ENCODE measurements around the gene CHST5. TPM values are rescaled to one million over a fixed set of nuclear protein-coding genes. Genes with fewer than 3 reads are reported as not detected.

The CHST5 gene
- total RNA-seq, 1 donor from 2014 or later = 0.16 TPM

Other genes with a start within 250 kb of the CHST5 start
- 37.3 TPM for gene CFDP1, start 102.6 kb downstream of the CHST5 start, total RNA-seq
- 30.7 TPM for gene TMEM170A, start 71.4 kb downstream of the CHST5 start, total RNA-seq
- gene CHST6, start 40.7 kb downstream of the CHST5 start, total RNA-seq = 0.94 TPM
- gene TMEM231, start 20.1 kb upstream of the CHST5 start, total RNA-seq = 17.0 TPM
- gene GABARAPL2, start 30.3 kb upstream of the CHST5 start, total RNA-seq = 80.3 TPM
- gene ADAT1, start 87.2 kb upstream of the CHST5 start, total RNA-seq = 55.2 TPM
- 79.4 TPM for gene KARS1, start 111.6 kb upstream of the CHST5 start, total RNA-seq
- gene TERF2IP, start 111.7 kb upstream of the CHST5 start, total RNA-seq = 143 TPM
- gene CPHXL2, start 140.9 kb upstream of the CHST5 start, total RNA-seq = not detected
- not detected for gene DUXB, start 165.4 kb upstream of the CHST5 start, total RNA-seq
- gene CPHXL, start 190.4 kb upstream of the CHST5 start, total RNA-seq = not detected

Data from occipital lobe (tissue), 1 donor.